Psoas muscle (tissue), 8 donors: ENCODE measurements around the gene HOXA6. TPM values are rescaled to one million over a fixed set of nuclear protein-coding genes. Genes with fewer than 3 reads are reported as not detected.

ENCODE experiments used
- ATAC-seq, 4 donors: fragments of 200-7000 bp; cut with Tn5 transposase; one replicate each; pipeline ENCODE4 v1.9.1; 2020; ENCODE audit warnings: moderate library complexity in 3 of 4, mild to moderate bottlenecking in 2 of 4
- DNase-seq, 2 donors: peaks; one replicate each; pipeline ENCODE4 v3.0.0-alpha.2; 2020
- H3K27ac ChIP-seq: fragments of 200-600 bp; one replicate; pipeline ENCODE4 v1.8.0; 2022
- H3K27me3 ChIP-seq, 3 donors: fragments of 200-600 bp in 1 of 3; one replicate each; pipeline versions ENCODE4 v1.6.1 to v1.8.0; 2013 to 2022; ENCODE audit warnings: low read length in 2 of 3, mild to moderate bottlenecking in 2 of 3, moderate library complexity in 1 of 3; ENCODE audit not compliant: insufficient read depth in 3 of 3
- H3K36me3 ChIP-seq, 2 donors: fragments of 200-600 bp in 1 of 2; one replicate each; pipeline versions ENCODE4 v1.6.1 to v1.8.0; 2013 to 2022; ENCODE audit warnings: low read depth in 1 of 2, mild to moderate bottlenecking in 1 of 2, moderate library complexity in 1 of 2; ENCODE audit not compliant: insufficient read depth in 1 of 2
- H3K4me1 ChIP-seq: fragments of 200-600 bp; one replicate; pipeline ENCODE4 v1.8.0; 2022
- H3K4me3 ChIP-seq: fragments of 200-600 bp; one replicate; pipeline ENCODE4 v1.8.0; 2022; ENCODE audit warnings: mild to moderate bottlenecking
- H3K9me3 ChIP-seq: fragments of 200-600 bp; one replicate; pipeline ENCODE4 v1.8.0; 2022
- CTCF ChIP-seq: fragments of 200-600 bp; IDR thresholded peaks from one replicate; pipeline ENCODE4 v1.8.0; 2022; ENCODE audit warnings: antibody characterized with exemption
- WGBS, 3 donors: extraction: QIAGEN DNeasy Blood & Tissue Kit; methylation state at CpG; one replicate each; pipeline versions ENCODE4 v1.1.6 to v1.1.7; 2013; 5-methylcytosine and 5-hydroxymethylcytosine counted together
- intact Hi-C, 2 donors: fragments of 100-400 bp; cut with DNase I; formaldehyde crosslinking; loops; one replicate each; pipeline versions ENCODE4 v1.11.0 to v1.14.2; 2022
- polyA plus RNA-seq, 3 donors: library from polyadenylated mRNA; stranded (reverse); fragments of 200-250 nt; gene quantifications; one replicate each; pipeline ENCODE4 v1.2.3, GENCODE V29; 2013
- total RNA-seq, 4 donors: library from RNA; stranded (reverse); fragmentation: NEBNext Ultra II Directional in 2 of 4; extraction: Animal tissue kit (Norgen Biotek cat#: 25700) in 2 of 4; gene quantifications; one replicate each; pipeline versions ENCODE4 v1.2.1 to v1.2.4, GENCODE V29; 2021 to 2023
- donor health status: healthy with polysubstance abuse.
- donor health status: DM: no; HTN: no; CAD: no; lungs with moderate emphysema.
- donor health status: Bipolar disorder and iron deficiency.
- donor health status: healthy.
- donor health status: DM: yes; HTN: yes; CAD: no.
- donor health status: DM: no; HTN: no; CAD: no.
- donor health status: DM: no; HTN: no; CAD: no.
- donor health status: DM: yes; HTN: yes; CAD: no.

Gene HOXA6
- total and polyA plus RNA-seq, 7 donors = 0.64 to 3.7 (median 2.9) TPM

DNA sequence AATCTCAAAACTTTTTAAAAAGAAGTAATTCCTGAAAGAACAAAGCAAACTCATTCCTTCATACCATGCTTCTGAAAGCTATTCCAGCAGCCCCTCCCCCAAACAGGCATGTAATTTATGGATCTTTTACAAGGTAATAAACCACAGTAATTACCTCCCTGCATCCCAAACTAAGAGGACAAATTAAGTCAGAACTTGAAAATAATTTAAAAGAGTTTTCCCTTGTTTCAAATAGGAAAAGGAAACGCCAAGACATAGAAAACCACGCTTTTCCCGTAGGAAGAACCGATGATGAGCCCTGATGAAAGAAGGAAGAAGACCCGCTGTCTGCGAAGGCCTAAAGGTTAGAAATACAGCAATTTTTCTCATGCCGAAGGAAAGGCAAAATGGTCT, 25.9 kb downstream of the HOXA6 start:
- peaks cover 34% of the 10 kb centered on the region for H3K4me1 ChIP-seq
- DNase-seq = no peak
- H3K27ac ChIP-seq = no peak overlapping the region
- no peaks in the 10 kb centered on the region for H3K27me3 ChIP-seq
- TF ChIP-seq CTCF = no peak
- peak overlapping the region; percentile 1 for H3K4me3 ChIP-seq
- intact Hi-C loops = no loop called here
- 70 to 88% (median 84%) methylated on average over 7 of the region's 7 CpGs for WGBS, 3 donors
- no peaks in the 10 kb centered on the region for H3K9me3 ChIP-seq
- ATAC-seq = no peak
- peaks cover 0 to 14% of the 10 kb centered on the region in 2 donors for H3K36me3 ChIP-seq

- no peak for ATAC-seq
- H3K4me1 ChIP-seq = peaks cover 19% of the 10 kb centered on the region
- no peaks in the 10 kb centered on the region for H3K9me3 ChIP-seq
- intact Hi-C loops = no loop called here
- TF ChIP-seq CTCF = no peak
- no peak for DNase-seq
- no peak overlapping the region for H3K4me3 ChIP-seq
- 56 to 64% (median 57%) methylated on average over 1 of the region's 1 CpG for WGBS, 3 donors
- H3K36me3 ChIP-seq = peaks cover 0 to 11% of the 10 kb centered on the region in 2 donors
- no peaks in the 10 kb centered on the region for H3K27me3 ChIP-seq
- H3K27ac ChIP-seq = peak overlapping the region; percentile 64
These were observed 28.1 kb downstream of the HOXA6 start for GRCh38 chr7:27119412-27119911.

- DNase-seq (no peak), ATAC-seq (no peak)
- 59 to 72% (median 72%) methylated on average over 3 of the region's 3 CpGs for WGBS, 3 donors
- Histone ChIP-seq H3K36me3 (peaks cover 0 to 11% of the 10 kb centered on the region in 2 donors), H3K27me3 (no peaks in the 10 kb centered on the region), H3K9me3 (no peaks in the 10 kb centered on the region), H3K4me3 (peak overlapping the region; percentile 46), H3K27ac (peak overlapping the region; percentile 64), H3K4me1 (peaks cover 19% of the 10 kb centered on the region)
- TF ChIP-seq CTCF = no peak
- intact Hi-C loops = no loop called here
These were observed 29.0 kb downstream of the HOXA6 start for GRCh38 chr7:27118580-27118979.

DNA sequence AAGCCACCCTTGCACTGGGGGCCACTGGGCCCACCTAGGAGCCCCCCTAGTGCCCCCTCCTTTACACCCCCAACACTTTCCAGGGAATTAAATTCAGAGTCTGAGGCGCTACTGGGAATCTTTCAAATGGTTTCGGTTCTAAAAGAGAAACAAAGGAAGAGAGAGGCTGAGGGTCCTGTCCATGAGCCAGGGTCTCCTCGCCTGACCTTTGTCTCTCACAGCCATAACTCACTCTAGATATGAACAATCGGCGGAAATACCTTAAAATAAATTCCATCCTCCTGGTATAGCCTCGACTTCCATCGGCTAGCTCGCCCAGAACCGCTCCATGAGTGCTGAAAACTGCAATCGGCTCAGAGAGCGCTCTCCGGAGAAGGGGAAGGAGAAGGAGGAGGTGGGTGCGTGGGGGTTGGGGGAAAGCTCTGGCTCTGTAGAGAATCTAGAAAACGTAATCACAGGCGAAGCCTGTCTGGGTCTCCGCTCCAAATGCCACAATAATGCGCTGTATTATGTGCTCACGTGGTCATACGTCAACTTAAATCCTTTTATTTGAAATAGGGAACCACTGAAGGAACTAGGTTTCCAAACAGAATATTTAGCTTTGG, 29.6 kb downstream of the HOXA6 start:
- 60 to 76% (median 75%) methylated on average over 19 of the region's 19 CpGs for WGBS, 3 donors
- H3K4me3 ChIP-seq = peak overlapping the region; percentile 46
- no peak for DNase-seq
- TF ChIP-seq CTCF = no peak
- H3K4me1 ChIP-seq = peaks cover 22% of the 10 kb centered on the region
- no peaks in the 10 kb centered on the region for H3K9me3 ChIP-seq
- peaks cover 0 to 11% of the 10 kb centered on the region in 2 donors for H3K36me3 ChIP-seq
- no peak for ATAC-seq
- H3K27ac ChIP-seq = peak overlapping the region; percentile 64
- no peaks in the 10 kb centered on the region for H3K27me3 ChIP-seq
- intact Hi-C loops = no loop called here
